Prostate gland (tissue), 2 donors: Measurements from ENCODE around the gene OR10AD1.

Source experiments
- CTCF ChIP-seq, 4 experiments: fragments of 200-600 bp in 2 of 4; fragments of 450-650 bp in 2 of 4; sonication (generic) in 2 of 4; IDR thresholded peaks; 1 replicate in 3 of 4; 2 replicates in 1 of 4; pipeline ENCODE4 v1.5.1; 2016 to 2019; ENCODE audit warnings: antibody characterized with exemption in 4 of 4, mild to moderate bottlenecking in 2 of 4, moderate library complexity in 2 of 4
- POLR2A ChIP-seq: fragments of 450-650 bp; IDR thresholded peaks from one replicate; pipeline ENCODE4 v1.6.1; 2016; ENCODE audit warnings: antibody characterized with exemption, mild to moderate bottlenecking

GRCh38 chr12:48164451-48164850 is 38.6 kb downstream of the OR10AD1 start:
- no peak for TF ChIP-seq CTCF (IDR thresholded peaks at IDR 0.05)
- no peak for TF ChIP-seq POLR2A
